ENCODE results near the gene PRSS3. TPM values are rescaled to one million over a fixed set of nuclear protein-coding genes. Genes with fewer than 3 reads are reported as not detected.
"Not testable (repeated sequence)": the region's sequence is repeated elsewhere in the genome, so short reads cannot be mapped to it uniquely, and the experiment has no call there.

PRSS3 gene
- total RNA-seq, 1 donor from 2014 or later: not detected

DNA sequence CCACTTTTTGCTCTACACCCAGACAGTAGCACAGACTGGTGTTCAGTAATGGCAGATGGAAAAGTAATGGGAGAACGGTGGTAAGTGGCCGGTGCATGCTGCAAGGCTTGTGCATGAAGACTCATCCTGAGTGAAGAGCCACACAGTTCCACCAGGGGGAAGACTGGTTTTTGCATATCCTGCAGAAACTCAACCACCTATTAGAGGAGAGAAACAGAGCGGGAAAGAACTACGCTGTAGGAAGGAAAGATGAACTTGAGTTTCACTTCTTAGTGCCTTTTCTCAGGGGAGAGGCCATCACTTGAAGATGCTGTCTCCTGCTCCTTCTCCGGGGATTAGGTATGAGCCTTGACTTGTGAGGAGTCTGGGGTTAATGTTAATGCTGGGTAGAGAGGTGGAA, 9.4 kb upstream of the PRSS3 start:
- Mint-ChIP-seq H3K27ac (ENCODE audit: unreplicated experiment) (no peak overlapping the region), H3K36me3 (ENCODE audit: low read depth, unreplicated experiment) (peaks cover 6% of the 10 kb centered on the region), H3K9me3 (ENCODE audit: unreplicated experiment) (peaks cover 3% of the 10 kb centered on the region), H3K4me1 (ENCODE audit: low read depth, unreplicated experiment) (peaks cover 7% of the 10 kb centered on the region), H3K4me3 (ENCODE audit: unreplicated experiment) (no peak overlapping the region), H3K27me3 (ENCODE audit: low read depth, unreplicated experiment) (peaks cover 22% of the 10 kb centered on the region)
- Histone ChIP-seq H3K27ac (ENCODE audit: low read depth, low read length) (no peak overlapping the region), H3K27me3 (ENCODE audit: insufficient read depth, low read length) (peaks cover 15% of the 10 kb centered on the region), H3K4me2 (ENCODE audit: low read length) (no peak overlapping the region), H3K4me3 (ENCODE audit: insufficient read depth, low read depth, low read length) (no peak overlapping the region), H3K79me2 (ENCODE audit: insufficient read depth, low read length) (no peaks in the 10 kb centered on the region), H2AFZ (ENCODE audit: low read depth, low read length) (no peak overlapping the region), H3K4me1 (ENCODE audit: insufficient read depth, low read length) (peaks cover 5% of the 10 kb centered on the region), H3K36me3 (ENCODE audit: insufficient read depth, low read length) (no peaks in the 10 kb centered on the region), H3K9ac (ENCODE audit: low read length) (no peak overlapping the region), H3K9me3 (ENCODE audit: insufficient read depth, low read depth, low read length) (peaks cover 3% of the 10 kb centered on the region), H4K20me1 (ENCODE audit: insufficient read depth, low read length) (no peaks in the 10 kb centered on the region)
- FAIRE-seq (peak; percentile 37), DNase-seq (ENCODE audit: low read depth) (no peak)
- TF ChIP-seq, protein P1, sequence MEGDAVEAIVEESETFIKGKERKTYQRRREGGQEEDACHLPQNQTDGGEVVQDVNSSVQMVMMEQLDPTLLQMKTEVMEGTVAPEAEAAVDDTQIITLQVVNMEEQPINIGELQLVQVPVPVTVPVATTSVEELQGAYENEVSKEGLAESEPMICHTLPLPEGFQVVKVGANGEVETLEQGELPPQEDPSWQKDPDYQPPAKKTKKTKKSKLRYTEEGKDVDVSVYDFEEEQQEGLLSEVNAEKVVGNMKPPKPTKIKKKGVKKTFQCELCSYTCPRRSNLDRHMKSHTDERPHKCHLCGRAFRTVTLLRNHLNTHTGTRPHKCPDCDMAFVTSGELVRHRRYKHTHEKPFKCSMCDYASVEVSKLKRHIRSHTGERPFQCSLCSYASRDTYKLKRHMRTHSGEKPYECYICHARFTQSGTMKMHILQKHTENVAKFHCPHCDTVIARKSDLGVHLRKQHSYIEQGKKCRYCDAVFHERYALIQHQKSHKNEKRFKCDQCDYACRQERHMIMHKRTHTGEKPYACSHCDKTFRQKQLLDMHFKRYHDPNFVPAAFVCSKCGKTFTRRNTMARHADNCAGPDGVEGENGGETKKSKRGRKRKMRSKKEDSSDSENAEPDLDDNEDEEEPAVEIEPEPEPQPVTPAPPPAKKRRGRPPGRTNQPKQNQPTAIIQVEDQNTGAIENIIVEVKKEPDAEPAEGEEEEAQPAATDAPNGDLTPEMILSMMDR (IDR thresholded peaks at IDR 0.05; ENCODE audit: insufficient read depth, low read depth, low read length): peak; percentile 8
- TF ChIP-seq EZH2 (IDR thresholded peaks at IDR 0.05; ENCODE audit: insufficient read depth, low read length): no peak

DNA sequence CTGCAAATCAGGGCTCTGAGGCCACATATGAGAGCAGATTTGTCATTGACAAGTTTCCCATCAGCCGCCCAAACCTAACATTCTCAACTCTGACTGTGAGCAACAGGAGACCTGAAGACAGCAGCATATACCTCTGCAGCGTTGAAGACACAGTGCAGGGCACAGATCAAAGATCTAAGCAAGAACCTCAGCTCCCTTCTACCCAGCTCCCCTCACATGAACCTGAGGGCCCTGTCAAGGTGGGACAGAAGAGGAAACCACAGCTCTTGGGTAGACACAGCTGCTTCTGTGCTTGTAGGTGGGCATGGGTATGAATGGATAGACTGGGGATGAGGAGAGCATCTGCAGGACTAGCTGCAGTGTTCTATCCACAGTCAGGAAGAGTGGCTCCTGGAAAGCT, 8.7 kb upstream of the PRSS3 start:
- Histone ChIP-seq H3K27me3 (ENCODE audit: insufficient read depth, low read length) (peaks cover 15% of the 10 kb centered on the region), H3K4me2 (ENCODE audit: low read length) (no peak overlapping the region), H3K9me3 (ENCODE audit: insufficient read depth, low read depth, low read length) (peaks cover 3% of the 10 kb centered on the region), H2AFZ (ENCODE audit: low read depth, low read length) (no peak overlapping the region), H3K4me1 (ENCODE audit: insufficient read depth, low read length) (peaks cover 10% of the 10 kb centered on the region), H3K4me3 (ENCODE audit: insufficient read depth, low read depth, low read length) (no peak overlapping the region), H3K27ac (ENCODE audit: low read depth, low read length) (no peak overlapping the region), H4K20me1 (ENCODE audit: insufficient read depth, low read length) (no peaks in the 10 kb centered on the region), H3K36me3 (ENCODE audit: insufficient read depth, low read length) (no peaks in the 10 kb centered on the region), H3K9ac (ENCODE audit: low read length) (no peak overlapping the region), H3K79me2 (ENCODE audit: insufficient read depth, low read length) (no peaks in the 10 kb centered on the region)
- no peak for FAIRE-seq
- Mint-ChIP-seq H3K9me3 (ENCODE audit: unreplicated experiment) (peaks cover 3% of the 10 kb centered on the region), H3K36me3 (ENCODE audit: low read depth, unreplicated experiment) (peaks cover 6% of the 10 kb centered on the region), H3K27ac (ENCODE audit: unreplicated experiment) (no peak overlapping the region), H3K4me1 (ENCODE audit: low read depth, unreplicated experiment) (peaks cover 12% of the 10 kb centered on the region), H3K4me3 (ENCODE audit: unreplicated experiment) (no peak overlapping the region), H3K27me3 (ENCODE audit: low read depth, unreplicated experiment) (peaks cover 21% of the 10 kb centered on the region)
- TF ChIP-seq, protein P1 (IDR thresholded peaks at IDR 0.05; ENCODE audit: insufficient read depth, low read depth, low read length): no peak
- TF ChIP-seq EZH2 (IDR thresholded peaks at IDR 0.05; ENCODE audit: insufficient read depth, low read length): no peak
- no peak for DNase-seq (ENCODE audit: low read depth)

DNA sequence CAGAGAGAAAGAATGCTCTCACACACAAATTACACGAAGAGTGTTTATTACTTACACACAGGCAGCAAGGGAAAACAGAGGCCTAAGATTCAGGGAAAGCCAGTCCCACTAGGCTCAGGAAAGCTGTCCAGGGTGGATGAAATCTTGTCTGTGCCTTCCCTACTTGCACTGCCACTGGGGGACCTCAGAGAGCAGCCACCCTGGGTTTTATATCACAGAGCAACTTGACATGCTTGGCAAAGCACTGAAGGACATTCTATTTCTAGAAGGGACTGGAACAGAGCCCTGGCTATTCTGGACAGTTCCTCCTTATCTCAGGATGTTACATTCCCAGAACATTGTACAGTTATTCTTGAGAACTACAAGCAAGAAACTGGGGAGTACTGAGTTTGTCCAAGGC, 7.5 kb upstream of the PRSS3 start:
- Mint-ChIP-seq H3K4me1 (ENCODE audit: low read depth, unreplicated experiment) (peaks cover 6% of the 10 kb centered on the region), H3K9me3 (ENCODE audit: unreplicated experiment) (peaks cover 3% of the 10 kb centered on the region), H3K36me3 (ENCODE audit: low read depth, unreplicated experiment) (peaks cover 6% of the 10 kb centered on the region), H3K27me3 (ENCODE audit: low read depth, unreplicated experiment) (peaks cover 21% of the 10 kb centered on the region), H3K4me3 (ENCODE audit: unreplicated experiment) (no peak overlapping the region), H3K27ac (ENCODE audit: unreplicated experiment) (no peak overlapping the region)
- Histone ChIP-seq H3K27me3 (ENCODE audit: insufficient read depth, low read length) (peaks cover 20% of the 10 kb centered on the region), H3K9ac (ENCODE audit: low read length) (no peak overlapping the region), H3K27ac (ENCODE audit: low read depth, low read length) (no peak overlapping the region), H4K20me1 (ENCODE audit: insufficient read depth, low read length) (no peaks in the 10 kb centered on the region), H3K9me3 (ENCODE audit: insufficient read depth, low read depth, low read length) (peaks cover 3% of the 10 kb centered on the region), H3K4me3 (ENCODE audit: insufficient read depth, low read depth, low read length) (no peak overlapping the region), H2AFZ (ENCODE audit: low read depth, low read length) (no peak overlapping the region), H3K4me1 (ENCODE audit: insufficient read depth, low read length) (peaks cover 5% of the 10 kb centered on the region), H3K36me3 (ENCODE audit: insufficient read depth, low read length) (no peaks in the 10 kb centered on the region), H3K79me2 (ENCODE audit: insufficient read depth, low read length) (no peaks in the 10 kb centered on the region), H3K4me2 (ENCODE audit: low read length) (no peak overlapping the region)
- no peak for TF ChIP-seq EZH2 (IDR thresholded peaks at IDR 0.05; ENCODE audit: insufficient read depth, low read length)
- TF ChIP-seq, protein P1 (IDR thresholded peaks at IDR 0.05; ENCODE audit: insufficient read depth, low read depth, low read length): no peak
- FAIRE-seq (no peak), DNase-seq (ENCODE audit: low read depth) (no peak)

DNA sequence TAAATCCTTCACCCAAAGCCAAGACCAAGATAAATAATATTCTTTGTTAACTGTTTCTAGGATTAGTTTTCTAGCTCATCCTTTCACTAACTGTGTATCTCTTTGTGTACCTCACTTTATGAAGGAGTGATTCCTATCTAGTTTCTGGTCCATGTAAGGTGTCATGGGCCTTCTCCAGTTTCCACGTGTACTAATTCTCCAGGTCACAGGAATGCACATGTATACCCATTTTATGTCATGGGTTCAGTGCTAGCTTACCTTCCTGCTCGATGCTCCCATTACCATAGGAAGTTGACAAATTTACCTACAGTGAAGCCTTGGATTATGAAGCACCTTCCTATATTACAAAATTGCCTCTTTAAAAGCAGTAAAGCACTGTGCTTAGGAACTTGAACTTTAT, 5.9 kb upstream of the PRSS3 start:
- not testable (repeated sequence) for H3K4me1 ChIP-seq (ENCODE audit: insufficient read depth, low read length); H3K4me3 ChIP-seq (ENCODE audit: insufficient read depth, low read depth, low read length); H3K36me3 ChIP-seq (ENCODE audit: insufficient read depth, low read length); DNase-seq (ENCODE audit: low read depth); H3K9me3 ChIP-seq (ENCODE audit: insufficient read depth, low read depth, low read length); H4K20me1 ChIP-seq (ENCODE audit: insufficient read depth, low read length); H2AFZ ChIP-seq (ENCODE audit: low read depth, low read length); FAIRE-seq; H3K79me2 ChIP-seq (ENCODE audit: insufficient read depth, low read length); H3K27ac ChIP-seq (ENCODE audit: low read depth, low read length); H3K4me1 Mint-ChIP-seq (ENCODE audit: low read depth, unreplicated experiment); H3K9ac ChIP-seq (ENCODE audit: low read length); H3K27ac Mint-ChIP-seq (ENCODE audit: unreplicated experiment); H3K4me2 ChIP-seq (ENCODE audit: low read length); H3K4me3 Mint-ChIP-seq (ENCODE audit: unreplicated experiment); H3K9me3 Mint-ChIP-seq (ENCODE audit: unreplicated experiment)
- peaks cover 12% of the 10 kb centered on the region for H3K36me3 Mint-ChIP-seq (ENCODE audit: low read depth, unreplicated experiment)
- peaks cover 36% of the 10 kb centered on the region for H3K27me3 Mint-ChIP-seq (ENCODE audit: low read depth, unreplicated experiment)
- peaks cover 27% of the 10 kb centered on the region for H3K27me3 ChIP-seq (ENCODE audit: insufficient read depth, low read length)
